HG03565 (cell line): ENCODE data around the gene PAX5.
"Not testable (repeated sequence)": the region's sequence is repeated elsewhere in the genome, so short reads cannot be mapped to it uniquely, and the experiment has no call there.

ENCODE experiments used
- ATAC-seq: cut with Tn5 transposase; IDR thresholded peaks from one replicate; pipeline ENCODE4 v1.9.1; 2021; ENCODE audit warnings: mild to moderate bottlenecking, moderate library complexity; ENCODE audit not compliant: unreplicated experiment

PAX5 gene

GRCh38 chr9:36882594-36882993, 151.5 kb downstream of the PAX5 start:
- no peak for ATAC-seq

- no peak for ATAC-seq
Observed at GRCh38 chr9:36881743-36882441, 152.2 kb downstream of the PAX5 start.

GRCh38 chr9:36881316-36881715, 152.8 kb downstream of the PAX5 start:
- no peak for ATAC-seq

- ATAC-seq = no peak
Observed at GRCh38 chr9:36880075-36880474, 154.0 kb downstream of the PAX5 start.

GRCh38 chr9:36878986-36879982, 154.8 kb downstream of the PAX5 start:
- ATAC-seq = peak; percentile 67

- no peak for ATAC-seq
Observed at GRCh38 chr9:36877239-36877638, 156.8 kb downstream of the PAX5 start.

- ATAC-seq = no peak
Observed at GRCh38 chr9:36876056-36876455, 158.0 kb downstream of the PAX5 start.

- no peak for ATAC-seq
Observed at GRCh38 chr9:36874921-36875320, 159.1 kb downstream of the PAX5 start.

- no peak for ATAC-seq
Observed at GRCh38 chr9:36874261-36874660, 159.8 kb downstream of the PAX5 start.

- no peak for ATAC-seq
Observed at GRCh38 chr9:36873247-36873875, 160.7 kb downstream of the PAX5 start.

- no peak for ATAC-seq
Observed at GRCh38 chr9:36872641-36873040, 161.4 kb downstream of the PAX5 start.

GRCh38 chr9:36871606-36872005, 162.5 kb downstream of the PAX5 start:
- no peak for ATAC-seq

- ATAC-seq = no peak
Observed at GRCh38 chr9:36870960-36871359, 163.1 kb downstream of the PAX5 start.

GRCh38 chr9:36869605-36870004, 164.5 kb downstream of the PAX5 start:
- ATAC-seq = not testable (repeated sequence)

GRCh38 chr9:36868586-36869282, 165.3 kb downstream of the PAX5 start:
- ATAC-seq = no peak

GRCh38 chr9:36867672-36868471, 166.2 kb downstream of the PAX5 start:
- no peak for ATAC-seq

- ATAC-seq = no peak
Observed at GRCh38 chr9:36867241-36867640, 166.8 kb downstream of the PAX5 start.

- no peak for ATAC-seq
Observed at GRCh38 chr9:36866840-36867239, 167.2 kb downstream of the PAX5 start.

- ATAC-seq = no peak
Observed at GRCh38 chr9:36865731-36866635, 168.1 kb downstream of the PAX5 start.
